Chondrocyte (in vitro differentiated cells): ENCODE data around the gene TNIK. TPM values are rescaled to one million over a fixed set of nuclear protein-coding genes. Genes with fewer than 3 reads are reported as not detected.
"Not testable (repeated sequence)": the region's sequence is repeated elsewhere in the genome, so short reads cannot be mapped to it uniquely, and the experiment has no call there.

Source experiments
- DNase-seq: peaks from one replicate; pipeline ENCODE4 v3.0.0; 2021; ENCODE audit warnings: mixed read lengths, low spot score
- H3K27ac Mint-ChIP-seq: one replicate; pipeline ENCODE4 v1.8.0; 2021; ENCODE audit warnings: mild to moderate bottlenecking, moderate library complexity, mixed read lengths; ENCODE audit not compliant: unreplicated experiment
- H3K27me3 Mint-ChIP-seq: 2 replicates; pipeline ENCODE4 v1.8.0; 2021; ENCODE audit warnings: low read depth, mixed read lengths
- H3K36me3 Mint-ChIP-seq: 2 replicates; pipeline ENCODE4 v1.8.0; 2021; ENCODE audit warnings: low read depth, mixed read lengths
- H3K4me1 Mint-ChIP-seq: 2 replicates; pipeline ENCODE4 v1.8.0; 2021; ENCODE audit warnings: low read depth, mild to moderate bottlenecking, mixed read lengths
- H3K4me3 Mint-ChIP-seq: one replicate; pipeline ENCODE4 v1.8.0; 2021; ENCODE audit warnings: mild to moderate bottlenecking, moderate library complexity, mixed read lengths; ENCODE audit not compliant: unreplicated experiment
- H3K9me3 Mint-ChIP-seq: 2 replicates; pipeline ENCODE4 v1.8.0; 2021; ENCODE audit warnings: low read depth, mixed read lengths
- CTCF ChIP-seq: fragments of 200-600 bp; sonication (generic); IDR thresholded peaks from 2 replicates; pipeline ENCODE4 v1.5.0; 2021; ENCODE audit warnings: antibody characterized with exemption, mild to moderate bottlenecking, moderate library complexity
- total RNA-seq: library from RNA; stranded (reverse); gene quantifications from 3 replicates; pipeline ENCODE4 v1.2.1, GENCODE V29; 2021

The TNIK gene
- total RNA-seq, 1 donor from 2014 or later: 17.5 TPM

GRCh38 chr3:171122861-171123260, 337.3 kb downstream of the TNIK start:
- Mint-ChIP-seq H3K4me3 (no peak overlapping the region), H3K27ac (no peak overlapping the region), H3K36me3 (peaks cover 13% of the 10 kb centered on the region), H3K9me3 (no peaks in the 10 kb centered on the region), H3K4me1 (peaks cover 22% of the 10 kb centered on the region), H3K27me3 (no peaks in the 10 kb centered on the region)
- no peak for DNase-seq
- TF ChIP-seq CTCF: no peak

GRCh38 chr3:171122240-171122639, 338.0 kb downstream of the TNIK start:
- no peak overlapping the region for H3K4me3 Mint-ChIP-seq
- no peak overlapping the region for H3K27ac Mint-ChIP-seq
- peaks cover 22% of the 10 kb centered on the region for H3K4me1 Mint-ChIP-seq
- peaks cover 13% of the 10 kb centered on the region for H3K36me3 Mint-ChIP-seq
- no peak for DNase-seq
- no peak for TF ChIP-seq CTCF
- no peaks in the 10 kb centered on the region for H3K9me3 Mint-ChIP-seq
- no peaks in the 10 kb centered on the region for H3K27me3 Mint-ChIP-seq

DNA sequence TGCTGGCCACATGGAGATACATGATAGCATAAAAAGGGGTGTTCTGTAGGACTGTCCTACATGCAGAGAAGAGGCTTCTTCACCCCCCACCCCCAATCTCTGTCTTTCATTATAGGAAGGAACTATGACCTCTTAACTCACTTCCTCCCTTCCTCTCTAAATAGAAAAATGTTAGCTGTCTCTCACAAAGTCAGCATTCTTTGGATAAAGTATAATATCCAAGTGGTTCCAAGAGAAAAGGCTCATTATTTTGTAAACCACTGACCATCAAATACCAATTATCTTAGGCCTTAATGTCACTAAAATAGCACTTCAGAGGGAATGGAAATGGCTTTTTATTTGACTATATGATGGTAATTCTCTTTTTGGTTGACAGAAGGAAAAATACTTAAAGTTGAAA, 338.4 kb downstream of the TNIK start:
- no peaks in the 10 kb centered on the region for H3K27me3 Mint-ChIP-seq
- H3K27ac Mint-ChIP-seq: no peak overlapping the region
- H3K36me3 Mint-ChIP-seq: peaks cover 13% of the 10 kb centered on the region
- H3K4me1 Mint-ChIP-seq: peaks cover 22% of the 10 kb centered on the region
- DNase-seq: no peak
- no peaks in the 10 kb centered on the region for H3K9me3 Mint-ChIP-seq
- H3K4me3 Mint-ChIP-seq: no peak overlapping the region
- no peak for TF ChIP-seq CTCF

- not testable (repeated sequence) for H3K9me3 Mint-ChIP-seq, H3K4me1 Mint-ChIP-seq, H3K27me3 Mint-ChIP-seq, H3K27ac Mint-ChIP-seq, H3K4me3 Mint-ChIP-seq, DNase-seq
- peaks cover 14% of the 10 kb centered on the region for H3K36me3 Mint-ChIP-seq
Measured at GRCh38 chr3:171119402-171119801, 340.8 kb downstream of the TNIK start.

DNA sequence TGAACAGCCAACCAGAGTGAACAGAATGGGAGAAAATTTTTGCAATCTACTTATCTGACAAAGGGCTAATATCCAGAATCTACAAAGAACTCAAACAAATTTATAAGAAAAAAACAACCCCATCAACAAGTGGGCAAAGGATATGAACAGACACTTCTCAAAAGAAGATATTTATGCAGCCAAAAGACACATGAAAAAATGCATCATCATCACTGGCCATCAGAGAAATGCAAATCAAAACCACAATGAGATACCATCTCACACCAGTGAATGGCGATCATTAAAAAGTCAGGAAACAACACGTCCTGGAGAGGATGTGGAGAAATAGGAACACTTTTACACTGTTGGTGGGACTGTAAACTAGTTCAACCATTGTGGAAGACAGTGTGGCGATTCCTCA, 341.2 kb downstream of the TNIK start:
- H3K27ac Mint-ChIP-seq, H3K27me3 Mint-ChIP-seq, H3K4me3 Mint-ChIP-seq, H3K4me1 Mint-ChIP-seq, DNase-seq, H3K9me3 Mint-ChIP-seq: not testable (repeated sequence)
- H3K36me3 Mint-ChIP-seq: peaks cover 16% of the 10 kb centered on the region

- peaks cover 12% of the 10 kb centered on the region for H3K36me3 Mint-ChIP-seq
- DNase-seq: no peak
- H3K27ac Mint-ChIP-seq: no peak overlapping the region
- peaks cover 4% of the 10 kb centered on the region for H3K4me1 Mint-ChIP-seq
- no peaks in the 10 kb centered on the region for H3K27me3 Mint-ChIP-seq
- H3K4me3 Mint-ChIP-seq: no peak overlapping the region
- TF ChIP-seq CTCF: no peak
- H3K9me3 Mint-ChIP-seq: no peaks in the 10 kb centered on the region
Measured at GRCh38 chr3:171116824-171117395, 343.3 kb downstream of the TNIK start.
